ENCODE results near the gene ADAMTS3.

DNA sequence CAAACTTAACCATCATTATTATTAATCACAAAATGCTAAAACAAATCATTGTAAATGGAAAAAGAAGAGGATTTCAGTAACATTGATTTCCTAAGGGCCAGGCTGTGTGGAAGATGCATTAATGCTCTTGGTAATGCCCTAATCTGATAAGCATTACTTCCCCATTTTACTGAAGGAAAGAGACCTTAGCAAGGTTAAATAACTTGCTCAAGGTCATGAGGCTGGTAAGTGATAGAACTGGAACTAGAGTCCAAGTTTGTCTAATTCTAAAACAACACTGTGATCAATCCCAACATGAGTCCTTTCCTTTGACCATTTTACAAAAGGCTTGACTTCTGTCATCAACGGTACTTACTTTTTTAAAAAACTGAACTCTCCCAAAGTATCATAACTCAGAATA is 32.6 kb downstream of the ADAMTS3 start:
- TF ChIP-seq, protein P1, sequence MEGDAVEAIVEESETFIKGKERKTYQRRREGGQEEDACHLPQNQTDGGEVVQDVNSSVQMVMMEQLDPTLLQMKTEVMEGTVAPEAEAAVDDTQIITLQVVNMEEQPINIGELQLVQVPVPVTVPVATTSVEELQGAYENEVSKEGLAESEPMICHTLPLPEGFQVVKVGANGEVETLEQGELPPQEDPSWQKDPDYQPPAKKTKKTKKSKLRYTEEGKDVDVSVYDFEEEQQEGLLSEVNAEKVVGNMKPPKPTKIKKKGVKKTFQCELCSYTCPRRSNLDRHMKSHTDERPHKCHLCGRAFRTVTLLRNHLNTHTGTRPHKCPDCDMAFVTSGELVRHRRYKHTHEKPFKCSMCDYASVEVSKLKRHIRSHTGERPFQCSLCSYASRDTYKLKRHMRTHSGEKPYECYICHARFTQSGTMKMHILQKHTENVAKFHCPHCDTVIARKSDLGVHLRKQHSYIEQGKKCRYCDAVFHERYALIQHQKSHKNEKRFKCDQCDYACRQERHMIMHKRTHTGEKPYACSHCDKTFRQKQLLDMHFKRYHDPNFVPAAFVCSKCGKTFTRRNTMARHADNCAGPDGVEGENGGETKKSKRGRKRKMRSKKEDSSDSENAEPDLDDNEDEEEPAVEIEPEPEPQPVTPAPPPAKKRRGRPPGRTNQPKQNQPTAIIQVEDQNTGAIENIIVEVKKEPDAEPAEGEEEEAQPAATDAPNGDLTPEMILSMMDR (IDR thresholded peaks at IDR 0.05), result no peak
- TF ChIP-seq POLR2A (IDR thresholded peaks at IDR 0.05), result no peak
